ENCODE measurements around the gene KDM3A.
A peak's percentile ranks its signal among the peaks of the same experiment; 100 is the strongest.

The KDM3A gene

GRCh38 chr2:86440631-86441391 is at the start of gene KDM3A:
KDM3A (plus strand) TSS chr2:86441371; CDS start chr2:86442048, 677 bp downstream.
- peak; percentile 87 for TF ChIP-seq POLR2A (IDR thresholded peaks at IDR 0.05; ENCODE audit: low read length)
- TF ChIP-seq GATA1 (IDR thresholded peaks at IDR 0.05; ENCODE audit: low read depth, low read length): no peak

GRCh38 chr2:86392873-86393518 is 48.2 kb upstream of the KDM3A start:
- TF ChIP-seq GATA1 (IDR thresholded peaks at IDR 0.05; ENCODE audit: low read depth, low read length) (no peak), POLR2A (IDR thresholded peaks at IDR 0.05; ENCODE audit: low read length) (no peak)
- DNase-seq: no peak

More at GRCh38 chr2:86440631-86441391, at the start of gene KDM3A:
- DNase-seq: peak; percentile 99 to 100

- no peak for TF ChIP-seq POLR2A (IDR thresholded peaks at IDR 0.05; ENCODE audit: low read length)
- no peak for TF ChIP-seq GATA1 (IDR thresholded peaks at IDR 0.05; ENCODE audit: low read depth, low read length)
- DNase-seq: no peak
Measured at GRCh38 chr2:86393521-86394491, 47.4 kb upstream of the KDM3A start.

GRCh38 chr2:86396291-86396785 is 44.8 kb upstream of the KDM3A start:
- DNase-seq: peak; percentile 45 to 48
- TF ChIP-seq POLR2A (IDR thresholded peaks at IDR 0.05; ENCODE audit: low read length): no peak
- no peak for TF ChIP-seq GATA1 (IDR thresholded peaks at IDR 0.05; ENCODE audit: low read depth, low read length)

GRCh38 chr2:86397986-86398385 is 43.2 kb upstream of the KDM3A start:
- TF ChIP-seq GATA1 (IDR thresholded peaks at IDR 0.05; ENCODE audit: low read depth, low read length): no peak
- peak; percentile 7 to 76 for DNase-seq

GRCh38 chr2:86398500-86399474 is 42.4 kb upstream of the KDM3A start:
- DNase-seq: no peak
- TF ChIP-seq GATA1 (IDR thresholded peaks at IDR 0.05; ENCODE audit: low read depth, low read length) (no peak), POLR2A (IDR thresholded peaks at IDR 0.05; ENCODE audit: low read length) (no peak)

- no peak for TF ChIP-seq POLR2A (IDR thresholded peaks at IDR 0.05; ENCODE audit: low read length)
- TF ChIP-seq GATA1 (IDR thresholded peaks at IDR 0.05; ENCODE audit: low read depth, low read length): no peak
- no peak for DNase-seq
Measured at GRCh38 chr2:86400321-86400720, 40.9 kb upstream of the KDM3A start.

- TF ChIP-seq GATA1 (IDR thresholded peaks at IDR 0.05; ENCODE audit: low read depth, low read length) (no peak), POLR2A (IDR thresholded peaks at IDR 0.05; ENCODE audit: low read length) (no peak)
- DNase-seq: no peak
Measured at GRCh38 chr2:86410581-86410980, 30.6 kb upstream of the KDM3A start.

- no peak for DNase-seq
- TF ChIP-seq POLR2A (IDR thresholded peaks at IDR 0.05; ENCODE audit: low read length) (no peak), GATA1 (IDR thresholded peaks at IDR 0.05; ENCODE audit: low read depth, low read length) (no peak)
Measured at GRCh38 chr2:86411396-86411795, 29.8 kb upstream of the KDM3A start.

- TF ChIP-seq GATA1 (IDR thresholded peaks at IDR 0.05; ENCODE audit: low read depth, low read length): no peak
- no peak for TF ChIP-seq POLR2A (IDR thresholded peaks at IDR 0.05; ENCODE audit: low read length)
- DNase-seq: no peak
Measured at GRCh38 chr2:86412007-86412406, 29.2 kb upstream of the KDM3A start.

GRCh38 chr2:86413296-86414094 is 27.7 kb upstream of the KDM3A start:
- DNase-seq: no peak
- TF ChIP-seq GATA1 (IDR thresholded peaks at IDR 0.05; ENCODE audit: low read depth, low read length) (no peak), POLR2A (IDR thresholded peaks at IDR 0.05; ENCODE audit: low read length) (no peak)

- DNase-seq: no peak
- TF ChIP-seq GATA1 (IDR thresholded peaks at IDR 0.05; ENCODE audit: low read depth, low read length) (no peak), POLR2A (IDR thresholded peaks at IDR 0.05; ENCODE audit: low read length) (no peak)
Measured at GRCh38 chr2:86414996-86415395, 26.2 kb upstream of the KDM3A start.
